Stimulated activated CD4-positive, alpha-beta T cell treated with anti-CD3 and anti-CD28 coated beads, Interleukin-2, amount 100 ng/mL, for 24 hours (primary cell): ENCODE measurements around the gene RAX.

Experiments
- DNase-seq, 2 donors: peaks; one replicate each; pipeline ENCODE4 v3.0.0-alpha.2; 2020

RAX gene

DNA sequence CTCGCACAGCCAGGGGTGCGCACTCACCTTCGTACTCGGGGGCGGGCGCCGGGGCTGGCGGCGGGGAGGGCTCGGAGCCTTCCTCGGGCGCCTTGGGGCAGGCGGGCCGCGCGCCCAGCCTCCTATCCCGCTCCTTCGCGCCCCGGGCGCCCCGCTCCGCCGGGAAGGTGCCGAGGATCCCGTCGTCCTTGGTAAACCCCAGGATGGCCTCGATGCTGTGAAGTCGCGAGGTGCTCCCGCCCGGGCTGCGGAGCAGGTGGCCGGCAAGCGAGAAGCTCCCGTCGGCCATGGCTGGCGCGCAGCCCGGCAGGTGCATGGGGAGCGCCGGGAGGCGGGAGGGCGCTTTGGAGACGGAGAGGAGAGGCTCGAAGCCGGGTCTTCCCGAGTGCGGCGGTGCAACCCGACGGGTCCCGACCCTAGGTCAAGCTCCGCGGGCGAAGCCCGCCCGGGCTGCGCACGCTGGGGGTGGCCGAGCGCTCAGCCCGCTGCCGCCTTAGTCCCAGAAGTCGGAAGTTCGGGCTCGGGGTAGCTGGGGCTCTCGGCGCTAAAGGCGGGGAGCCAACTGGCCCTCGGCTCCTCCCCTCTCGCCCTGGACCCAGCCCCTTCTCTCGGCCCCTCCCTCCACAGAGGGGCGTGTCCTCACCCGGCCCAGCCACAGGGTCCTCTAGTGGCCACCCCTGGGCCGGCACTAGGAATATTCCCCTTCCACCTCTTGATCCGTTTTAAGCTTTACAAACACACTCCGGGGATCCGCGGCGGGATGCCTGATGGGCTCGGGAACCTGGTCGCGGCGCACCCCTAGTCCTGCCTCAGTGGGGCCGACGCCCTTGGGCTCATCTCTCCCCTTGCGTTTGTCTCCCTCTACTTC, at the start of gene RAX:
Gene RAX (minus strand): TSS at position 564 of the 868 bp plus-strand sequence. CDS start 248 bp downstream, at position 316.
- DNase-seq, result peak in 1 of 2 donors; percentile 58

GRCh38 chr18:59318460-59319050, 45.3 kb upstream of the RAX start, which contains the start of gene CPLX4:
Gene CPLX4 (minus strand): TSS chr18:59318649. CDS start chr18:59318462, 187 bp downstream.
- no peak for DNase-seq

GRCh38 chr18:59311631-59312030, 38.4 kb upstream of the RAX start:
- DNase-seq, result no peak

GRCh38 chr18:59308938-59309260, 35.6 kb upstream of the RAX start:
- no peak for DNase-seq

DNA sequence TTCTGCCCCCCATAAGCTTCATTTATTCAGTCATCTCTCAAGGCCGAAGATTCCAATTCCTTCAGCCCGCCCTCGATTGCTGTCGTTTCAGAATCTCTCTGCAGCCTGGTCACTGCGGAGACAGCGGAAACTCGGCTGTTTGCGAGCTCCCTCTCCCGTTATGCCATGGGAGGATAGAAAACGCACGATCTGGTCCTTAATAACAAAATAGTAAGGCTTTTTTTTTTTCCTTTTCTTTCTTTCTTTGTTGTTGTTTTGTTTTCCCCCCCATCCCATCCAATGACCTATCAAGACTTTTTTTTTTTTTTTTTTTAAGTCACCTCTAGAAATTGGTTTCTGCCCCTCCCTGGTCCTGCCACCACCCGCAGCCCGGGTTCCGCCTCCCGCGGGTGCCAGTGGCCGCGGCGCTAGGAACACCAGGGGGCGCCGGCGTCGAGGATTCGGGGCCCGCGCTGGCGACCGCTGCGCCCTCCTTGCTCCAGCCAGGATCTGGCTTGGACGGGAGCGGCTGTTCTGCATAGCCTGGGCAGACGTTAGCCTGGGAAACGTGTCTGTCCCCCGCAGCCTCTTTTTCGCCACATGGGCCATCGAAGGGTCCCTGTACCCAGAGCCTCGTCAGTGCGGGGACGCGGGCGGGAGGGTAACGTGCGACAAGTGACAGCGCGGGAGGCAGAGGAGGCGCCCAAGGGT, 35.1 kb upstream of the RAX start:
- peak; percentile 79 to 82 for DNase-seq

GRCh38 chr18:59306640-59307039, 33.4 kb upstream of the RAX start:
- DNase-seq, result no peak

GRCh38 chr18:59305295-59305694, 32.0 kb upstream of the RAX start:
- no peak for DNase-seq

DNA sequence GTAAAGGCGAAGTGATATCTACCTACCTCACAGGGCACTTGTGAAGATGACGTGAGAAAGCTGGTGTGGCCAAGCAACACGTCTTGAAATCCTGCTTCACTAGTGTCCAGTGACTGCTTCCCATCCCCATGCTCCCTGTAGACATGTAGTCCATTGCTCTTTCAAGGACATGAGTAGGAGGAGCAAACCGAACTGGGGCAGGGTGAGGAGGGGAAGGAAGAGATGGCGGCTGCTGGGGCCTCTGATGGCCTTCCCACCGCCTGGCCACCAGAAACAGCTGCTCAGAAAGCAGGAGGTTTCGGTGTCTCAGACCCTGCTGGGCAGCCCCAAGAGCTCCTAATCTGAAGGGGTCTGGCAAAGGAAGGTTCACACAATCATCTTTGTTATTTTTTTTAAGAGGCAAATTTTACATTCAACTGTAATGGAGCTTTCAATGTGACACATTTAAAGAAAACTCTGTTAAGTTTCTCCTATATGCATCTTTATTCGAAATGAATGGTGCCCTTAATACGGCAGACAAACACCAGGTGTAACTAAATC, 30.5 kb upstream of the RAX start:
- DNase-seq, result no peak

DNA sequence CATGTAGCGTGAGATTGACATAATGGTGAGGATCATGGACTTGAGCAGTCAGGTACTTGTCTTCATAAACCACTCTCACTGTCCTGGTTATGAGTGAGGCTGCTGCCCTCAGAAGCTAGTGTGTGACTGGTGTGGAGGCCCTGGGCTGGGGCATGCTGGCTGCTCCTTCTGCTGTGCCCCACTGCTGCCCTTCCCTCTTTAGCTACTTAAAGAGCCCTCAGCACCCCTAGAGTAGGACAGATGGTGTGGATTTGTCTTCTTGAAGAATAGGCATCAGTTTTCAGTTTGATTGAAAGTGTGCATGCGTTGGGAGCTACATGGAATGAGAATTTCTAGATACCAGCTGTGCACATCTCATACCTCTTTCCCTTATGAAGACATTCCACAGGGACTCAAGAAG, 29.8 kb upstream of the RAX start:
- no peak for DNase-seq

GRCh38 chr18:59301929-59302328, 28.7 kb upstream of the RAX start:
- no peak for DNase-seq

GRCh38 chr18:59300676-59301285, 27.5 kb upstream of the RAX start:
- no peak for DNase-seq

DNA sequence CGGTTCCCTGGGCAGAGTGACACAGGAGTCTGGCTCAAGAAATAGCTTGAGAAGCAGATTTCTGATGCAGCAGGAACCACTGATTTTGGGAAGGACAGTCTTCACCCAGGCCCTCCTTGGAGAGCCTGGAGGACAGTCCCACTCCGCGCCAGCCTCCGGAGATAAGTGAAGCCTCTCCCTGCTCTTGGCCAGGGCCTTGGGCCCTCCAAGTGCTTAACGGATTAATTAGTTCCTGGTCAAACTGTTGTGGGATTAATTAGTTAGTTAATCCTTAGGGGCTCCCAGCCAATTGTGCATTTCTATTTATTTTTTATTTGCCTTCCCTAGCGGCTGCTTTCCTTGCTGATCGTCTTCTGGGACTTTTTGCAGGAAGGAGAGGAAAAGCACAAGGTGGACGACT, 25.6 kb upstream of the RAX start:
- no peak for DNase-seq

DNA sequence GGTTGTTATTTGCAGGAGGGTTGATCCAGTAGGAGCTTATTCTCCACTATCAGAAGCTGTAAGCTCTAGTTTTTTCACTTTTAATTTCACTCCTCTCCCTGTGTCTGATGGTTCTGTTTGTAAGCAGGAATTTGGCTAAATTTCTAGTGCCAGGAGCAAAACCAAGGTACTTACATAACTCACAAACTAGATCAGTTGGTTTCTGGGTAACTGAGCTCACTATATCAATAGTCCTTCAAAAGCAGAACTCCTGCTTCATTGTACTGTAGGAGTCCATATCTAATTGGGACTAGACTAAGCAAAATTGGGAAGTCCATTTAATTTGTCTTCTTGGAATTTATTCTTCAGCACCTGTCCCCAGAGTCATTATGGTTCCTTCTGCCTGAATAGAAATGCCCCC, 20.1 kb upstream of the RAX start:
- DNase-seq, result no peak

- no peak for DNase-seq
These were observed 13.1 kb upstream of the RAX start for GRCh38 chr18:59286341-59286740.

DNA sequence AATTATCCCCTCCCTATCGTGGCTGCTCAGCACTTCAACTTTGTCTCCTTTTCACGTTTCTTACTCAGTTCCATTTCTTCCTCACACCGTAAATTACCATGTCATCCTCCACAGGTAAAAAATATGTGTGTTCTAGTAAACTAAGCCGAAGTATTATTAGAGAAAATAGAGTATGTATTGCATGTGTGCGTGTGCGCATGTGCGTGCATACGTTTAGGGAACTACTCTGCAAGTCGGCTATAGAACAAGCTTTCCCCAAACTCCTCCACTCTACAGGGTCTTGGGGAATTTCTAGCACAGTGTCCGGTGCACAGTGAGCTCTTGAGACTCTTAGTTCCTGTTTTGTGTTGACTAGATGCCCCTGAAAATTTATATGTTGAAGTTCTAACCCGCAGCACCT, 9.1 kb upstream of the RAX start:
- DNase-seq, result no peak

- no peak for DNase-seq
These were observed 6.5 kb upstream of the RAX start for GRCh38 chr18:59279722-59280121.

DNA sequence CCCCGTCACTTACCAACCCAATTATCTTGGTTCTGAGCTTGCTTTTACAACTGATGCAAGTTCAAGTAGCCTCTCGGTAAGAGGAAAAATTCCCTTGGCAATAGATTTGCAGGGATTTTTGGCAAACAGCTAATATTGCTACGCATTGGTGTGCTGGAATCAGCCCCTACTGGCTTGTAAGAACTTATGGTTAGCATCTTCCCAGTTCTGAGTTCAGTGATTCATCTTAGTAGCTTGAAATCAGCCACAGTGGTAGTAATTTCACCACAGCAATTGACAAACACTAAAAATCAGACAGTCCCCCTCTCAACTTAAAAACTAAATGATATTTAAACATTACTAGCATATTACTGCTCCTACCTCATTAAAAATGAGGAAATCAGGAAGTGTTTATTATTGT, 5.9 kb upstream of the RAX start:
- no peak for DNase-seq

DNA sequence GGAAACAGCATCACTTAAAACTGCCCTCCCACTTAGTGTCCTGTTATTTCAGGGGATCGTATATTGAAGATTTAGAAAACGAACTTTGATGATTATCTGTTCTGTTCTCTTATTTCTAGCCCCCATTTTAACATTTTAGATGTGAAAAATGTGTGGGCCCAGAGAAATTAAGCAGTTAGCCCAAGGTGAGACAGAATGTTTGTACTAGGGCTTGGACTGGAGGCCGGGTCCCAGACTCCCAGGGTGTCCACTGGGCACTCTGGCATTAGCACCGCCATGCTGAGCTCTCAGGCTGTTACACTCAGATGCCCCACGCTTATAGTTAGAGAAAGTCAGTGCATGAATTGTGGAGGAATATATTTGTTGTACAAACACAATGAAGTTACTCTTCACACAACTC, 5.5 kb upstream of the RAX start:
- DNase-seq, result no peak

GRCh38 chr18:59276047-59276446, 2.8 kb upstream of the RAX start:
- no peak for DNase-seq

GRCh38 chr18:59275406-59275949, 2.2 kb upstream of the RAX start:
- no peak for DNase-seq

- DNase-seq, result no peak
These were observed 1.3 kb upstream of the RAX start for GRCh38 chr18:59274533-59274928.

- DNase-seq, result no peak
These were observed 692 bp upstream of the RAX start for GRCh38 chr18:59273759-59274532.
